ENCODE measurements around the gene TRIM72. TPM values are rescaled to one million over a fixed set of nuclear protein-coding genes. Genes with fewer than 3 reads are reported as not detected.
"Not testable (repeated sequence)": the region's sequence is repeated elsewhere in the genome, so short reads cannot be mapped to it uniquely, and the experiment has no call there.

TRIM72 gene
- total RNA-seq, 4 donors from 2014 or later: under 0.01 TPM; not detected in 3

GRCh38 chr16:31228206-31228605 lies 14.3 kb downstream of the TRIM72 start:
- H3K9me3 ChIP-seq: no peaks in the 10 kb centered on the region
- intact Hi-C loops (cut with DNase I; ENCODE audit: low total_unique reads): no loop called here
- H3K36me3 ChIP-seq: no peaks in the 10 kb centered on the region
- DNase-seq: no peak
- H3K4me1 ChIP-seq: no peaks in the 10 kb centered on the region
- no peaks in the 10 kb centered on the region for H3K27me3 ChIP-seq
- no peak overlapping the region for H3K4me3 ChIP-seq
- H3K27ac ChIP-seq: no peak overlapping the region
- TF ChIP-seq POLR2A (IDR thresholded peaks at IDR 0.05): no peak
- TF ChIP-seq CTCF (IDR thresholded peaks at IDR 0.05): no peak

- TF ChIP-seq CTCF (IDR thresholded peaks at IDR 0.05): no peak
- TF ChIP-seq POLR2A (IDR thresholded peaks at IDR 0.05): no peak
Observed at GRCh38 chr16:31229501-31229900, 15.6 kb downstream of the TRIM72 start.

DNA sequence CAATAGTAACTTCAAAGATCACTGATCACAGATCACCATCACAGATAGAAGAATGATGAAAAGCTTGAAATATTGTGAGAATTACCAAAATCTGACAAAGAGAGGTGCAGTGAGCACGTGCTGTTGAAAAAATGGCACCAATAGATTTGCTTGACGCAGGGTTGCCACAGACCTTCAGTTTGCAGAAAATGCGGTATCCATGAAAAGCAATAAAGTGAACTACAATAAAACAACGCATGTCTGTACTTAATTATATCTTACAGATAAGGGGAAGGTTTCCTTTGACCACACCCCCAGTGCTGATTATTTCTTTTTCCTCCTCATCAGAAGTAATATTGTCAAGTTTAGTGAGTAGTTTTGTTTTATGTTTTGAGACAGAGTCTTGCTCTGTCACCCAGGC lies 24.1 kb downstream of the TRIM72 start:
- H3K27ac ChIP-seq: no peak overlapping the region
- H3K9me3 ChIP-seq: no peaks in the 10 kb centered on the region
- intact Hi-C loops (cut with DNase I; ENCODE audit: low total_unique reads): no loop called here
- H3K27me3 ChIP-seq: no peaks in the 10 kb centered on the region
- H3K4me1 ChIP-seq: no peaks in the 10 kb centered on the region
- no peaks in the 10 kb centered on the region for H3K36me3 ChIP-seq
- no peak for TF ChIP-seq POLR2A (IDR thresholded peaks at IDR 0.05)
- no peak for TF ChIP-seq CTCF (IDR thresholded peaks at IDR 0.05)
- no peak overlapping the region for H3K4me3 ChIP-seq
- no peak for DNase-seq

More at GRCh38 chr16:31229501-31229900, 15.6 kb downstream of the TRIM72 start:
- no peaks in the 10 kb centered on the region for H3K36me3 ChIP-seq
- no peak overlapping the region for H3K27ac ChIP-seq
- H3K4me1 ChIP-seq: no peaks in the 10 kb centered on the region
- no peak for DNase-seq
- intact Hi-C loops (cut with DNase I; ENCODE audit: low total_unique reads): no loop called here
- H3K9me3 ChIP-seq: no peaks in the 10 kb centered on the region
- H3K27me3 ChIP-seq: no peaks in the 10 kb centered on the region
- H3K4me3 ChIP-seq: no peak overlapping the region

DNA sequence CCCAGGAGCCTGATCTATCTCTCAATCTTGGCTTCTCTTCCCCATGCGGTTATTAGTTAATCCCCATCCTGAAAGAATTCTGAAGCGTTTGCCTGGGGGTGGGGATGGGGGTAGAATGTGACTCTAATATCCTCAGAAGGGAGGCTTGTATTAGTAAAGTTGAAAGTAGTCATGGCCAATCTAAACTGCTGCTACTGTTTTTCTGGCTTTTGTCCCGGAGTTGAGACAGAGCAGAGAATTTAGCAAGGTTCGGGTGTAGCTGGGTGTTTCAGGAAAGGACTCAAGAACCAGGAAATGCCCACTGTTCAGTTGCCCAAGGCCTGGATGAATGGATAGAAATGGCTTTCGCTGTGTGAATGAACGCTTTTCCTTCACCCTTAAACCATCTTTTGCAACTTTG lies 28.3 kb downstream of the TRIM72 start:
- Histone ChIP-seq H3K36me3 (no peaks in the 10 kb centered on the region), H3K27ac (no peak overlapping the region), H3K9me3 (no peaks in the 10 kb centered on the region), H3K27me3 (no peaks in the 10 kb centered on the region), H3K4me3 (no peak overlapping the region), H3K4me1 (no peaks in the 10 kb centered on the region)
- TF ChIP-seq CTCF (IDR thresholded peaks at IDR 0.05) (no peak), POLR2A (IDR thresholded peaks at IDR 0.05) (no peak)
- intact Hi-C loops (cut with DNase I; ENCODE audit: low total_unique reads): no loop called here
- no peak for DNase-seq

- intact Hi-C loops (cut with DNase I; ENCODE audit: low total_unique reads): no loop called here
- H3K4me3 ChIP-seq: no peak overlapping the region
- TF ChIP-seq CTCF (IDR thresholded peaks at IDR 0.05) (no peak), POLR2A (IDR thresholded peaks at IDR 0.05) (no peak)
- no peaks in the 10 kb centered on the region for H3K27me3 ChIP-seq
- no peaks in the 10 kb centered on the region for H3K4me1 ChIP-seq
- DNase-seq: no peak
- no peak overlapping the region for H3K27ac ChIP-seq
- no peaks in the 10 kb centered on the region for H3K36me3 ChIP-seq
- no peaks in the 10 kb centered on the region for H3K9me3 ChIP-seq
Observed at GRCh38 chr16:31243734-31244670, 30.1 kb downstream of the TRIM72 start.

DNA sequence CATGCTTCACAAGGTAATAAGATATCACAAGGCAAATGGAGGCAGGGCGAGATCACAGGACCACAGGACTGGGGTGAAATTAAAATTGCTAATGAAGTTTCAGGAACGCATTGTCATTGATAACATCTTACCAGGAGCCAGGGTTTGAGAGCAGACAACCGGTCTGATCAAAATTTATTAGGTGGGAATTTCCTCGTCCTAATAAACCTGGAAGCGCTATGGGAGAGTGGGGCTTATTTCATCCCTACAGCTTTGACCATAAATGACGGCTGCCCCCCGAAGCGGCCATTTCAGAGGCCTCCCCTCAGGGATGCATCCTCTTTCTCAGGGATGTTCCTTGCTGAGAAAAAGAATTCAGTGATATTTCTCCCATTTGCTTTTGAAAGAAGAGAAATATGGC lies 31.7 kb downstream of the TRIM72 start:
- intact Hi-C loops (cut with DNase I; ENCODE audit: low total_unique reads): not testable (repeated sequence)

More for the DNA sequence above, 31.7 kb downstream of the TRIM72 start:
- H3K4me3 ChIP-seq, H3K27ac ChIP-seq, H3K9me3 ChIP-seq, H3K27me3 ChIP-seq, H3K4me1 ChIP-seq, DNase-seq, H3K36me3 ChIP-seq: not testable (repeated sequence)

Measured in uterus (tissue), 4 donors.